Fibroblast of lung (primary cell): ENCODE data around the gene GRWD1. TPM values are rescaled to one million over a fixed set of nuclear protein-coding genes. Genes with fewer than 3 reads are reported as not detected.

ENCODE experiments used
- DNase-seq, 2 donors: peaks; one replicate each; pipeline versions ENCODE4 v3.0.0 to v3.0.0-alpha.2; 2010; ENCODE audit warnings: low read depth in 2 of 2
- H2AFZ ChIP-seq: 2 replicates; pipeline ENCODE4 v1.5.1; 2012; ENCODE audit warnings: low read length, control low read depth, inconsistent platforms
- H3K27ac ChIP-seq: 2 replicates; pipeline ENCODE4 v1.5.1; 2011; ENCODE audit warnings: low read length, control low read depth; ENCODE audit not compliant: insufficient read depth
- H3K27me3 ChIP-seq: 2 replicates; pipeline ENCODE4 v1.5.1; 2011; ENCODE audit warnings: mild to moderate bottlenecking, low read length; ENCODE audit not compliant: control insufficient read depth, insufficient read depth
- H3K36me3 ChIP-seq: 2 replicates; pipeline ENCODE4 v1.5.1; 2011; ENCODE audit warnings: low read length; ENCODE audit not compliant: control insufficient read depth, insufficient read depth
- H3K4me1 ChIP-seq: 2 replicates; pipeline ENCODE4 v1.5.1; 2011; ENCODE audit warnings: low read length; ENCODE audit not compliant: control insufficient read depth, insufficient read depth; ENCODE audit errors: extremely low read depth
- H3K4me2 ChIP-seq: 2 replicates; pipeline ENCODE4 v1.5.1; 2011; ENCODE audit warnings: low read length, control low read depth; ENCODE audit not compliant: insufficient read depth; ENCODE audit errors: extremely low read depth
- H3K4me3 ChIP-seq, 4 experiments: fragments of 200-600 bp in 1 of 4; sonication (generic) in 1 of 4; replicated peaks in 1 of 4; 2 replicates each; pipeline ENCODE4 v1.5.1; 2011 to 2016; ENCODE audit warnings: low read length in 4 of 4, low read depth in 3 of 4, mild to moderate bottlenecking in 3 of 4, control low read depth in 2 of 4, inconsistent platforms in 1 of 4, mixed read lengths in 1 of 4; ENCODE audit not compliant: insufficient read depth in 1 of 4; ENCODE audit errors: control extremely low read depth in 1 of 4
- H3K79me2 ChIP-seq: 2 replicates; pipeline ENCODE4 v1.5.1; 2012; ENCODE audit warnings: mild to moderate bottlenecking, low read length, inconsistent platforms; ENCODE audit not compliant: control insufficient read depth, insufficient read depth
- H3K9ac ChIP-seq: 2 replicates; pipeline ENCODE4 v1.5.1; 2011; ENCODE audit warnings: mild to moderate bottlenecking, low read length, control low read depth; ENCODE audit not compliant: insufficient read depth
- H3K9me3 ChIP-seq: 2 replicates; pipeline ENCODE4 v1.5.1; 2012; ENCODE audit warnings: low read depth, low read length; ENCODE audit not compliant: control insufficient read depth, insufficient read depth
- H4K20me1 ChIP-seq: 2 replicates; pipeline ENCODE4 v1.5.1; 2011; ENCODE audit warnings: low read length; ENCODE audit not compliant: control insufficient read depth, insufficient read depth; ENCODE audit errors: extremely low read depth
- CTCF ChIP-seq, 2 donors: IDR thresholded peaks in 1 of 2; conservative IDR thresholded peaks in 1 of 2; 1 replicate in 1 of 2; 2 replicates in 1 of 2; pipeline ENCODE4 v1.5.1; 2011 to 2012; ENCODE audit warnings: low read length in 2 of 2, control low read depth in 1 of 2, inconsistent platforms in 1 of 2, low read depth in 1 of 2, mild to moderate bottlenecking in 1 of 2
- EZH2 ChIP-seq: IDR thresholded peaks from 2 replicates; pipeline ENCODE4 v1.5.1; 2012; ENCODE audit warnings: low read length, control low read depth, mild to moderate bottlenecking; ENCODE audit errors: missing control alignments
- polyA plus RNA-seq, 2 donors: library from polyadenylated mRNA; depleted of rRNA in 1 of 2; stranded (reverse) in 1 of 2; unstranded in 1 of 2; fragments of >200 nt; gene quantifications; 2 replicates each; pipeline ENCODE4 v1.2.1, GENCODE V29; 2011 to 2012; ENCODE audit warnings: missing spikeins in 1 of 2
- total RNA-seq: library from RNA; depleted of rRNA; stranded (reverse); fragments of >200 nt; gene quantifications from 2 replicates; pipeline ENCODE4 v1.2.1, GENCODE V29; 2014

The GRWD1 gene
- total and polyA plus RNA-seq, 2 donors (not counting 1 experiment from before 2014, with no cell fraction given): 9.1 to 14.7 TPM

- TF ChIP-seq EZH2 (no peak), CTCF (conservative IDR thresholded peaks at IDR 0.05 in 1 of 2, IDR thresholded peaks at IDR 0.05 in 1 of 2; ENCODE audit: low read depth in 1 of 2, low read length in 2 of 2) (no peak)
- Histone ChIP-seq H3K27ac (peak overlapping the region; percentile 90), H3K4me2 (peak overlapping the region; percentile 88), H3K27me3 (no peaks in the 10 kb centered on the region), H3K4me3 (peak overlapping the region; percentile 52 to 91 (median 70)), H3K9me3 (no peaks in the 10 kb centered on the region), H3K9ac (peak overlapping the region; percentile 88), H2AFZ (peak overlapping the region; percentile 73), H3K36me3 (peaks cover 23% of the 10 kb centered on the region), H3K79me2 (peaks cover 17% of the 10 kb centered on the region), H3K4me1 (peaks cover 10% of the 10 kb centered on the region), H4K20me1 (no peaks in the 10 kb centered on the region)
- DNase-seq: peak; percentile 100
These were observed 23.0 kb downstream of the GRWD1 start for GRCh38 chr19:48468772-48469288.

GRCh38 chr19:48469289-48469881 is 23.6 kb downstream of the GRWD1 start, which contains the start of gene CYTH2:
CYTH2 (plus strand) TSS chr19:48469369; CDS start chr19:48469508, 139 bp downstream.
- DNase-seq: peak; percentile 73 to 84
- H3K4me3 ChIP-seq: peak within 1 kb of the TSS; percentile 64 to 91 (median 77)
- peak within 1 kb of the TSS; percentile 88 for H3K9ac ChIP-seq
- peak within 1 kb of the TSS; percentile 93 for H3K4me2 ChIP-seq
- H3K9me3 ChIP-seq: no peaks in the 10 kb centered on the region
- H3K36me3 ChIP-seq: peaks cover 28% of the 10 kb centered on the region
- no peaks in the 10 kb centered on the region for H4K20me1 ChIP-seq
- H3K27me3 ChIP-seq: no peaks in the 10 kb centered on the region
- peaks cover 17% of the 10 kb centered on the region for H3K79me2 ChIP-seq
- peak within 1 kb of the TSS; percentile 90 for H3K27ac ChIP-seq
- H3K4me1 ChIP-seq: peaks cover 10% of the 10 kb centered on the region
- peak within 1 kb of the TSS; percentile 73 for H2AFZ ChIP-seq
- TF ChIP-seq EZH2 (no peak), CTCF (conservative IDR thresholded peaks at IDR 0.05 in 1 of 2, IDR thresholded peaks at IDR 0.05 in 1 of 2; ENCODE audit: low read depth in 1 of 2, low read length in 2 of 2) (no peak)

DNA sequence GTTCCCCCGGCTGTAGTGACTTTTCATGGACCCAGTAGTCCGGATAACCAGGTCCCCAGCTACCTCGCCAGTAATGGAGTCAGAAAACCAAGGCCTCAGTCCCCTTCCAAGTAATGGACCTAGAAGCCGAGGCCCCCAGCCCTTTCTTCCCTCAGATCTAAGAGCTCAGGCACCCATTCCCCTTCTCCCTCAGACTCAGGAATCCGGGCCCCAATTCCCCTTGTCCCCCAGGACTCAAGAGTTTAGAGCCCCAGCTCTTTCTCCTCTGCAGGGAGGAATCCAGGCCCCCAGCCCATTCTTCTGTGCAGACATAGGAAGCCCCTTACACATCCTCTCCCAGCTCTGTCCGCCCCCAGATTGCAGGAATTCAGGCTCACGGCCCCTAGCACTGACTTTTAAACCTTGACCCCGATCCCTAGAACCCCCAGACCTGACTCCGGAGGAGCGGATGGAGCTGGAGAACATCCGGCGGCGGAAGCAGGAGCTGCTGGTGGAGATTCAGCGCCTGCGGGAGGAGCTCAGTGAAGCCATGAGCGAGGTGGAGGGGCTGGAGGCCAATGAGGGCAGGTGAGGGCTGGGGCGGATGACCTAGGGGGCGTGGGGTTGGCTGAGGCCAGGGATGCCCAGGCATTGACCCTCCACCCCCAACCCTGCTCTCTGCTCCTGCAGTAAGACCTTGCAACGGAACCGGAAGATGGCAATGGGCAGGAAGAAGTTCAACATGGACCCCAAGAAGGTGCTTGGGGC is 24.3 kb downstream of the GRWD1 start:
- Histone ChIP-seq H3K9ac (peak overlapping the region; percentile 88), H3K4me3 (peak overlapping the region; percentile 64 to 91 (median 77)), H3K27me3 (no peaks in the 10 kb centered on the region), H3K27ac (peak overlapping the region; percentile 90), H3K36me3 (peaks cover 32% of the 10 kb centered on the region), H3K4me1 (peaks cover 10% of the 10 kb centered on the region), H2AFZ (no peak overlapping the region), H4K20me1 (no peaks in the 10 kb centered on the region), H3K9me3 (no peaks in the 10 kb centered on the region), H3K79me2 (peaks cover 17% of the 10 kb centered on the region), H3K4me2 (peak overlapping the region; percentile 93)
- no peak for DNase-seq
- TF ChIP-seq CTCF (conservative IDR thresholded peaks at IDR 0.05 in 1 of 2, IDR thresholded peaks at IDR 0.05 in 1 of 2; ENCODE audit: low read depth in 1 of 2, low read length in 2 of 2): no peak
- no peak for TF ChIP-seq EZH2
